ENCODE measurements around the gene MED6. TPM values are rescaled to one million over a fixed set of nuclear protein-coding genes. Genes with fewer than 3 reads are reported as not detected.

Gene MED6
- total and polyA plus RNA-seq, 12 donors = 6.9 to 49.5 (median 30.9) TPM

GRCh38 chr14:70641548-70642302 is 41.3 kb upstream of the MED6 start, which contains the start of gene TTC9:
TTC9 (plus strand) TSS chr14:70641916; CDS start chr14:70642130, 214 bp downstream.
- Histone ChIP-seq H3K9me3 (replicated peaks in 1 of 3) (no peaks in the 10 kb centered on the region), H3K36me3 (replicated peaks in 1 of 2) (no peaks in the 10 kb centered on the region), H3K4me3 (peak within 1 kb of the TSS in 3 of 4 donors; percentile 24 to 78 (median 69)), H3K4me1 (replicated peaks in 1 of 2) (no peaks in the 10 kb centered on the region), H3K27me3 (peaks cover 5% of the 10 kb centered on the region), H3K27ac (peak within 1 kb of the TSS in 1 of 5 donors; percentile 29)
- intact Hi-C loops (cut with DNase I) = no loop called here
- peak in 1 of 6 experiments; percentile 7 for TF ChIP-seq CTCF (IDR thresholded peaks at IDR 0.05)
- TF ChIP-seq POLR2A (IDR thresholded peaks at IDR 0.05) = no peak
- DNase-seq = peak in 1 of 7 donors; percentile 22
- WGBS, 4 donors = 0 to 1% (median 1%) methylated on average over 15 to 105 of the region's 105 CpGs

DNA sequence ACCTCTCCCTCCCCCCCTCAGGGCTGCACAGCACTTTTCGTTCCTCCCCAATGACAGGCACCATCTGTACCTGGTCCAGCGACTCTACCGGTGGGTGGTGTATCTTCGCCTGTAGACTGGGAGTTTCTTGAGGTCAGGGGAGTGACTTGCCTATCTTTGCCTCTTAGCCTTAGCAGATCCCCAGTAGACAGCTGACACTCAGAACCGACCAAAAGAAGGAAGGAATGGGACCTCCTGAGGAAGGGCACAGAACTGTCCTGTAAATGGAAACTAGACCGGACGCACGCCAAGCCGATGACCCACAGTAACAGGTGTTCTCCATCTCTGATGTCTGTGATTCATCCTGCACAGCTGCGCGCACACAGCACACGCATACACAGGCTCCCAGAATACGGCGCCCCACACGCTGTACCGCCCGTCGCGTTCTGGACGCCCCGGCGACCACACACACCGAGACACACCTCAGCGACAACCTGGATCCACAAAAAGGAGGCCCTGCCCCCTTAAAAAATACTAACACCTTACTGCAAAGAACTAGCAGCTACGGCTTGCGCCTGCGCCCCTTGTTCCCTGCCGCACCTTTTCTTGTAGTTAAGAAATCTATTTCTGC is 40.6 kb upstream of the MED6 start:
- 0 to 4% (median 1%) methylated on average over 13 to 28 of the region's 28 CpGs for WGBS, 4 donors

GRCh38 chr14:70638416-70638815 is 38.0 kb upstream of the MED6 start:
- H3K27ac ChIP-seq = no peak overlapping the region
- no peak for DNase-seq
- no peaks in the 10 kb centered on the region for H3K9me3 ChIP-seq (replicated peaks in 1 of 3)
- no peak for TF ChIP-seq CTCF (IDR thresholded peaks at IDR 0.05)
- 60 to 65% (median 64%) methylated on average over 2 of the region's 2 CpGs for WGBS, 4 donors
- intact Hi-C loops (cut with DNase I) = no loop called here
- peaks cover 5% of the 10 kb centered on the region for H3K27me3 ChIP-seq
- no peak overlapping the region for H3K4me3 ChIP-seq
- no peaks in the 10 kb centered on the region for H3K4me1 ChIP-seq (replicated peaks in 1 of 2)
- H3K36me3 ChIP-seq (replicated peaks in 1 of 2) = no peaks in the 10 kb centered on the region

More for the DNA sequence above, 40.6 kb upstream of the MED6 start:
- Histone ChIP-seq H3K9me3 (replicated peaks in 1 of 3) (no peaks in the 10 kb centered on the region), H3K4me1 (replicated peaks in 1 of 2) (no peaks in the 10 kb centered on the region), H3K36me3 (replicated peaks in 1 of 2) (no peaks in the 10 kb centered on the region), H3K4me3 (peak overlapping the region in 2 of 4 donors; percentile 24 to 78), H3K27me3 (peaks cover 5% of the 10 kb centered on the region), H3K27ac (peak overlapping the region in 1 of 5 donors; percentile 29)
- intact Hi-C loops (cut with DNase I) = no loop called here
- peak in 6 of 7 donors; percentile 33 to 63 (median 41) for DNase-seq
- no peak for TF ChIP-seq POLR2A (IDR thresholded peaks at IDR 0.05)
- TF ChIP-seq CTCF (IDR thresholded peaks at IDR 0.05) = no peak

- Histone ChIP-seq H3K4me1 (replicated peaks in 1 of 2) (no peaks in the 10 kb centered on the region), H3K9me3 (replicated peaks in 1 of 3) (no peaks in the 10 kb centered on the region), H3K27me3 (peaks cover 5% of the 10 kb centered on the region), H3K36me3 (replicated peaks in 1 of 2) (no peaks in the 10 kb centered on the region), H3K4me3 (no peak overlapping the region), H3K27ac (no peak overlapping the region)
- intact Hi-C loops (cut with DNase I) = no loop called here
- no peak for DNase-seq
- no peak for TF ChIP-seq POLR2A (IDR thresholded peaks at IDR 0.05)
- no peak for TF ChIP-seq CTCF (IDR thresholded peaks at IDR 0.05)
- whole genome bisulfite sequencing, 4 donors = 81 to 96% (median 91%) methylated on average over 6 of the region's 6 CpGs
These were observed 35.6 kb upstream of the MED6 start for GRCh38 chr14:70635971-70636595.

Measured in adrenal gland (tissue), 12 donors.